ENCODE results near the gene GALNT17. TPM values are rescaled to one million over a fixed set of nuclear protein-coding genes. Genes with fewer than 3 reads are reported as not detected.
A peak's percentile ranks its signal among the peaks of the same experiment; 100 is the strongest.

GALNT17 gene
- total RNA-seq, 4 donors from 2014 or later = 66.0 to 97.9 (median 76.0) TPM

- TF ChIP-seq EP300 (IDR thresholded peaks at IDR 0.05) (no peak), POLR2A (IDR thresholded peaks at IDR 0.05) (no peak)
- TF ChIP-seq, protein P1, sequence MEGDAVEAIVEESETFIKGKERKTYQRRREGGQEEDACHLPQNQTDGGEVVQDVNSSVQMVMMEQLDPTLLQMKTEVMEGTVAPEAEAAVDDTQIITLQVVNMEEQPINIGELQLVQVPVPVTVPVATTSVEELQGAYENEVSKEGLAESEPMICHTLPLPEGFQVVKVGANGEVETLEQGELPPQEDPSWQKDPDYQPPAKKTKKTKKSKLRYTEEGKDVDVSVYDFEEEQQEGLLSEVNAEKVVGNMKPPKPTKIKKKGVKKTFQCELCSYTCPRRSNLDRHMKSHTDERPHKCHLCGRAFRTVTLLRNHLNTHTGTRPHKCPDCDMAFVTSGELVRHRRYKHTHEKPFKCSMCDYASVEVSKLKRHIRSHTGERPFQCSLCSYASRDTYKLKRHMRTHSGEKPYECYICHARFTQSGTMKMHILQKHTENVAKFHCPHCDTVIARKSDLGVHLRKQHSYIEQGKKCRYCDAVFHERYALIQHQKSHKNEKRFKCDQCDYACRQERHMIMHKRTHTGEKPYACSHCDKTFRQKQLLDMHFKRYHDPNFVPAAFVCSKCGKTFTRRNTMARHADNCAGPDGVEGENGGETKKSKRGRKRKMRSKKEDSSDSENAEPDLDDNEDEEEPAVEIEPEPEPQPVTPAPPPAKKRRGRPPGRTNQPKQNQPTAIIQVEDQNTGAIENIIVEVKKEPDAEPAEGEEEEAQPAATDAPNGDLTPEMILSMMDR (IDR thresholded peaks at IDR 0.05) = no peak
- Histone ChIP-seq H3K27me3 (no peaks in the 10 kb centered on the region), H3K4me3 (no peak overlapping the region), H3K4me1 (no peaks in the 10 kb centered on the region), H3K36me3 (peaks cover 0 to 7% (median 0%) of the 10 kb centered on the region in 3 donors), H3K9me3 (no peaks in the 10 kb centered on the region), H3K27ac (no peak overlapping the region)
- DNase-seq (ENCODE audit: low spot score in 2 of 2) = no peak
- 87 to 91% methylated on average over 3 of the region's 3 CpGs for WGBS, 2 donors
Measured at GRCh38 chr7:71721742-71722141, 589.8 kb downstream of the GALNT17 start.

DNA sequence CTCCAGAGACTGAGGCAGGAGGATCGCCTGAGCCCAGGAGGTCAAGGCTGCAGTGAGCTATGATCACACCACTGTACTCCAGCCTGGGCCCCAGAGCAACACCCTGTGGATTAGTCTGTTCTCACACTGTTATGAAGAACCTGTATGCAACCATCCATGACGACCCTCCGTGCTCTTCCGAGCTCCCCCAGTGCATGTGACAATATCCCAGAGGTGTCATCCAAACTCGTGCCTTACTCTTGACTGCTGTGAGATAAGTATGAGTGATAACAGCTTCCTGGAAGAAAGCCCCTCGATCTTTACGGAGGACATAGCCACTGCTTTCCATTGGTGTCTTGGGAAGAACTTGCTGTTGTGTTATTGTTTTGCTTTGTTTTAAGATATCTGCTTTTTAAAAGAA lies 591.9 kb downstream of the GALNT17 start:
- WGBS, 2 donors = 69 to 71% methylated on average over 7 of the region's 7 CpGs
- no peaks in the 10 kb centered on the region for H3K4me1 ChIP-seq

DNA sequence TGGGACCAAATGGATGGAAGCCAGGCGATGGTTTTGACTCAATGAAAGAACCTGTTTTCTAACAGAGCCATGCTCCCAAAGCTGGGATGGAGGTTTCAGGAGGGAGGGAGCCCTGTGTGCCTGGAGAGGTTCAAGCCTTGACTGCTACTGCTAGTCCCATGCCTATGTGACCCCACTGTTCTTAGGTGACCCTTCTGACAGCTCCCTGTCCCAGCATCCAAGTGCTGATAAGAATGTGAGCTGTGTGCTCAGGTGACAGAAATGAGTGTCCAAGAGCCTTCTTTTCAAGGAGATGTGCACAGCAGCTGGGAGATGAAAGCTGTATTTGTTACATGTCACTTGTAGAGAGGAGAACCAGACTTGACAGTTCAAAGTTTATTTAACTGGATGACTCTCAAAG lies 595.4 kb downstream of the GALNT17 start:
- DNase-seq (ENCODE audit: low spot score in 2 of 2) = no peak
- WGBS, 2 donors = 67 to 76% methylated on average over 1 of the region's 1 CpG

More for the DNA sequence above, 591.9 kb downstream of the GALNT17 start:
- DNase-seq (ENCODE audit: low spot score in 2 of 2) = no peak
- H3K27ac ChIP-seq = no peak overlapping the region
- H3K27me3 ChIP-seq = no peaks in the 10 kb centered on the region
- H3K9me3 ChIP-seq = no peaks in the 10 kb centered on the region
- TF ChIP-seq, protein P1 (IDR thresholded peaks at IDR 0.05) = no peak
- TF ChIP-seq POLR2A (IDR thresholded peaks at IDR 0.05) (no peak), EP300 (IDR thresholded peaks at IDR 0.05) (no peak)
- H3K36me3 ChIP-seq = peaks cover 0 to 7% (median 0%) of the 10 kb centered on the region in 3 donors
- H3K4me3 ChIP-seq = no peak overlapping the region

GRCh38 chr7:71731740-71732139 lies 599.8 kb downstream of the GALNT17 start:
- peaks cover 0 to 7% (median 0%) of the 10 kb centered on the region in 4 donors for H3K9me3 ChIP-seq
- WGBS, 2 donors = 88% methylated on average over 9 of the region's 9 CpGs
- DNase-seq (ENCODE audit: low spot score in 2 of 2) = no peak
- no peak overlapping the region for H3K4me3 ChIP-seq
- H3K27ac ChIP-seq = peak overlapping the region in 1 of 4 donors; percentile 3
- no peaks in the 10 kb centered on the region for H3K27me3 ChIP-seq
- TF ChIP-seq, protein P1 (IDR thresholded peaks at IDR 0.05) = no peak
- TF ChIP-seq EP300 (IDR thresholded peaks at IDR 0.05) (no peak), POLR2A (IDR thresholded peaks at IDR 0.05) (no peak)
- no peaks in the 10 kb centered on the region for H3K36me3 ChIP-seq
- peaks cover 0 to 11% (median 0%) of the 10 kb centered on the region in 4 donors for H3K4me1 ChIP-seq

More for the DNA sequence above, 595.4 kb downstream of the GALNT17 start:
- no peaks in the 10 kb centered on the region for H3K27me3 ChIP-seq
- no peak overlapping the region for H3K4me3 ChIP-seq
- no peak overlapping the region for H3K27ac ChIP-seq
- peaks cover 0 to 7% (median 0%) of the 10 kb centered on the region in 4 donors for H3K9me3 ChIP-seq
- H3K36me3 ChIP-seq = peaks cover 0 to 7% (median 0%) of the 10 kb centered on the region in 3 donors
- H3K4me1 ChIP-seq = no peaks in the 10 kb centered on the region
- TF ChIP-seq EP300 (IDR thresholded peaks at IDR 0.05) (no peak), POLR2A (IDR thresholded peaks at IDR 0.05) (no peak)
- TF ChIP-seq, protein P1 (IDR thresholded peaks at IDR 0.05) = no peak

GRCh38 chr7:71733107-71733870 lies 601.3 kb downstream of the GALNT17 start:
- no peaks in the 10 kb centered on the region for H3K36me3 ChIP-seq
- WGBS, 2 donors = 8% methylated on average over 18 to 21 of the region's 29 CpGs
- peak; percentile 68 to 76 for DNase-seq (ENCODE audit: low spot score in 2 of 2)
- H3K4me3 ChIP-seq = peak overlapping the region in 3 of 4 donors; percentile 5 to 33 (median 15)
- H3K27me3 ChIP-seq = no peaks in the 10 kb centered on the region
- peak overlapping the region in 1 of 4 donors; percentile 61 for H3K27ac ChIP-seq
- no peak for TF ChIP-seq POLR2A (IDR thresholded peaks at IDR 0.05)
- TF ChIP-seq EP300 (IDR thresholded peaks at IDR 0.05) = no peak
- TF ChIP-seq, protein P1 (IDR thresholded peaks at IDR 0.05) = peak; percentile 84 to 96 (median 86)
- H3K9me3 ChIP-seq = peaks cover 0 to 7% (median 0%) of the 10 kb centered on the region in 4 donors
- peaks cover 0 to 11% (median 0%) of the 10 kb centered on the region in 4 donors for H3K4me1 ChIP-seq
